Measurements from ENCODE around the gene HBB. TPM values are rescaled to one million over a fixed set of nuclear protein-coding genes. Genes with fewer than 3 reads are reported as not detected.

HBB gene
- total and polyA plus RNA-seq, 2 donors (not counting 3 experiments of a cell fraction or from before 2014, with no cell fraction given): not detected

DNA sequence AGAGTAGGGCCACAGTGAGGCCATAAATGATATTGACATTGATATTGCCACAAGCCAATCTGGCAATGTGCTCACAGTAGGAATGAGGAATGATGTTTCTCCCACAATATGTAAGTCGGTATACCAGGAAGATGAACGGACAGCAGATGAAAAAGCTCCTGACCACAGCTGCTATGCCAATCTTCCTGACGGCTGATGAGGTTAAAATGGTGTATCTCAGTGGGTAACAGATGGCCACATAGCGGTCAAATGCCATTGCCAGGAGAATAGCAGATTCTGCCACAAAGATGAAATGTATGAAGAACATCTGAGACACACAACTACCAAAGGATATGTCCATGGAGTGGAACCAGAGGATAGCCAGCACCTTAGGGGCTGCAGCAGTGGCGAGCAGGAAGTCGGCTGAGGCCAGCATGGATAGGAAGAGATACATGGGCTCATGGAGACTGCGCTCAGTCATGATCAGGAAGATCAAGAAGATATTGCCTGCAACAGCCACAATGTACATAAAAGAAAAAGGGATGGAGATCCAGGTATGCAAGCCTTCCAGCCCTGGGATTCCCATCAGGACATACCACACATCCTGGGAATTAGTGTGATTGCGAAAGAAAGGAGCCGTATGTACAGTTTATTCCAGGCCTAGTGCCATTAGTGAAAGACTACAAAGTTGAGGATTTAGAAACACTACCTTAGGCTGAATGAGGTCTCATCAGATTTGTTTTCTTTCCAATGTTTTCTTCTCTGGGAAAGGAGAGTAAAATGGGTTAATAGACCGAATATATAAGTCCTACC is 48.6 kb downstream of the HBB start:
- no TSS peak for BruUV-seq (replicated peaks)
- no peaks in the 10 kb centered on the region for H3K4me1 ChIP-seq (ENCODE audit: control insufficient read depth, extremely low read depth, insufficient read depth, low read length)
- no peak overlapping the region for H3K4me2 ChIP-seq (ENCODE audit: insufficient read depth, low read length)
- H3K9ac ChIP-seq (replicated peaks; ENCODE audit: extremely low read depth, insufficient read depth, low read length): no peak overlapping the region
- DNase-seq (ENCODE audit: low read depth, low spot score) (no peak), FAIRE-seq (no peak)
- intact Hi-C loops (cut with micrococcal nuclease): no loop called here
- no peak overlapping the region for H3K4me3 ChIP-seq (replicated peaks in 1 of 3; ENCODE audit: insufficient read depth in 1 of 3, low read depth in 1 of 3, low read length in 3 of 3)
- H3K79me2 ChIP-seq (ENCODE audit: control insufficient read depth, insufficient read depth, low read length): no peaks in the 10 kb centered on the region
- H3K27me3 ChIP-seq (ENCODE audit: control insufficient read depth in 2 of 2, insufficient read depth in 2 of 2, low read length in 2 of 2): no peaks in the 10 kb centered on the region
- no peaks in the 10 kb centered on the region for H3K9me1 ChIP-seq (replicated peaks; ENCODE audit: control insufficient read depth, extremely low read depth, insufficient read depth, low read length)
- TF ChIP-seq, protein P1, sequence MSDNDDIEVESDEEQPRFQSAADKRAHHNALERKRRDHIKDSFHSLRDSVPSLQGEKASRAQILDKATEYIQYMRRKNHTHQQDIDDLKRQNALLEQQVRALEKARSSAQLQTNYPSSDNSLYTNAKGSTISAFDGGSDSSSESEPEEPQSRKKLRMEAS (IDR thresholded peaks at IDR 0.05; ENCODE audit: insufficient read depth, insufficient read length): no peak
- no peak for TF ChIP-seq JUN (IDR thresholded peaks at IDR 0.05; ENCODE audit: borderline replicate concordance, insufficient read depth, insufficient read length, low read depth)
- no peak for TF ChIP-seq POLR2AphosphoS5 (IDR thresholded peaks at IDR 0.05; ENCODE audit: insufficient read depth, low read depth, low read length)
- no peak for TF ChIP-seq POLR2A (IDR thresholded peaks at IDR 0.05; ENCODE audit: low read depth, low read length)
- TF ChIP-seq, protein P2, sequence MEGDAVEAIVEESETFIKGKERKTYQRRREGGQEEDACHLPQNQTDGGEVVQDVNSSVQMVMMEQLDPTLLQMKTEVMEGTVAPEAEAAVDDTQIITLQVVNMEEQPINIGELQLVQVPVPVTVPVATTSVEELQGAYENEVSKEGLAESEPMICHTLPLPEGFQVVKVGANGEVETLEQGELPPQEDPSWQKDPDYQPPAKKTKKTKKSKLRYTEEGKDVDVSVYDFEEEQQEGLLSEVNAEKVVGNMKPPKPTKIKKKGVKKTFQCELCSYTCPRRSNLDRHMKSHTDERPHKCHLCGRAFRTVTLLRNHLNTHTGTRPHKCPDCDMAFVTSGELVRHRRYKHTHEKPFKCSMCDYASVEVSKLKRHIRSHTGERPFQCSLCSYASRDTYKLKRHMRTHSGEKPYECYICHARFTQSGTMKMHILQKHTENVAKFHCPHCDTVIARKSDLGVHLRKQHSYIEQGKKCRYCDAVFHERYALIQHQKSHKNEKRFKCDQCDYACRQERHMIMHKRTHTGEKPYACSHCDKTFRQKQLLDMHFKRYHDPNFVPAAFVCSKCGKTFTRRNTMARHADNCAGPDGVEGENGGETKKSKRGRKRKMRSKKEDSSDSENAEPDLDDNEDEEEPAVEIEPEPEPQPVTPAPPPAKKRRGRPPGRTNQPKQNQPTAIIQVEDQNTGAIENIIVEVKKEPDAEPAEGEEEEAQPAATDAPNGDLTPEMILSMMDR (IDR thresholded peaks at IDR 0.05; ENCODE audit: extremely low read depth in 1 of 2, insufficient read depth in 1 of 2, low read depth in 1 of 2, low read length in 2 of 2): no peak
- no peak for TF ChIP-seq MYC (IDR thresholded peaks at IDR 0.05; ENCODE audit: low read depth, low read length)
- TF ChIP-seq EZH2 (IDR thresholded peaks at IDR 0.05; ENCODE audit: borderline replicate concordance, low read depth, low read length, severe bottlenecking): no peak
- no peak for TF ChIP-seq GATA2 (IDR thresholded peaks at IDR 0.05; ENCODE audit: insufficient read depth, insufficient read length, low read depth, low read length)
- no peak for TF ChIP-seq FOS (IDR thresholded peaks at IDR 0.05; ENCODE audit: borderline replicate concordance, insufficient read depth, low read length)
- H3K27ac ChIP-seq (ENCODE audit: insufficient read depth, low read depth, low read length): no peak overlapping the region
- ChIA-PET CTCF (no interaction called here), POLR2A (no interaction called here)
- no peak overlapping the region for H2AFZ ChIP-seq (ENCODE audit: low read depth, low read length)
- H3K36me3 ChIP-seq (ENCODE audit: control insufficient read depth in 2 of 2, extremely low read depth in 1 of 2, insufficient read depth in 2 of 2, low read length in 2 of 2): no peaks in the 10 kb centered on the region
- dilution Hi-C loops (cut with MboI; ENCODE audit: extremely low pct_ligation_motif_present, low sequenced_read_pairs): no loop called here
- no peaks in the 10 kb centered on the region for H4K20me1 ChIP-seq (replicated peaks; ENCODE audit: control insufficient read depth, extremely low read depth, insufficient read depth, low read length)
- H3K9me3 ChIP-seq (replicated peaks; ENCODE audit: control insufficient read depth, insufficient read depth, low read length): no peaks in the 10 kb centered on the region

Other genes with a start within 250 kb of the HBB start
- gene OR51L1, start 232.2 kb downstream of the HBB start, total RNA-seq: not detected in 2 replicates
- gene OR51L1, start 232.2 kb downstream of the HBB start, polyA plus RNA-seq: not detected in 2 replicates
- not detected in 2 replicates for gene OR52J3, start 180.5 kb downstream of the HBB start, total RNA-seq
- gene OR52J3, start 180.5 kb downstream of the HBB start, polyA plus RNA-seq: not detected in 2 replicates
- not detected in 2 replicates for gene OR52E2, start 167.4 kb downstream of the HBB start, total RNA-seq
- gene OR52E2, start 167.4 kb downstream of the HBB start, polyA plus RNA-seq: not detected in 2 replicates
- not detected in 2 replicates for gene OR52E1, start 157.5 kb downstream of the HBB start, total RNA-seq
- gene OR52E1, start 157.5 kb downstream of the HBB start, polyA plus RNA-seq: not detected in 2 replicates
- not detected in 2 replicates for gene OR52A5, start 88.7 kb downstream of the HBB start, total RNA-seq
- not detected in 2 replicates for gene OR52A5, start 88.7 kb downstream of the HBB start, polyA plus RNA-seq
- gene OR52A1, start 72.3 kb downstream of the HBB start, total RNA-seq: not detected in 2 replicates
- not detected in 2 replicates for gene OR52A1, start 72.3 kb downstream of the HBB start, polyA plus RNA-seq
- not detected in 2 replicates for gene OR51V1, start 26.4 kb downstream of the HBB start, total RNA-seq
- gene OR51V1, start 26.4 kb downstream of the HBB start, polyA plus RNA-seq: not detected in 2 replicates
- gene HBD, start 7.4 kb upstream of the HBB start, total RNA-seq: not detected in 2 replicates
- gene HBD, start 7.4 kb upstream of the HBB start, polyA plus RNA-seq: not detected in 2 replicates
- gene HBG1, start 22.8 kb upstream of the HBB start, total RNA-seq: not detected in 2 replicates
- 0.72 TPM in 1 of 2 replicates, not detected in the other for gene HBG1, start 22.8 kb upstream of the HBB start, polyA plus RNA-seq
- gene HBG2, start 27.7 kb upstream of the HBB start, total RNA-seq: not detected in 2 replicates
- gene HBG2, start 27.7 kb upstream of the HBB start, polyA plus RNA-seq: 1.2 TPM in 1 of 2 replicates, not detected in the other
- not detected in 2 replicates for gene HBE1, start 42.9 kb upstream of the HBB start, total RNA-seq
- gene HBE1, start 42.9 kb upstream of the HBB start, polyA plus RNA-seq: 0.32 and 0.37 TPM in 2 replicates
- not detected in 2 replicates for gene OR51B4, start 74.9 kb upstream of the HBB start, total RNA-seq
- gene OR51B4, start 74.9 kb upstream of the HBB start, polyA plus RNA-seq: 0.08 TPM in 1 of 2 replicates, not detected in the other
- not detected in 2 replicates for gene OR51B2, start 97.2 kb upstream of the HBB start, total RNA-seq
- gene OR51B2, start 97.2 kb upstream of the HBB start, polyA plus RNA-seq: not detected in 2 replicates
- not detected in 2 replicates for gene OR51B5, start 116.5 kb upstream of the HBB start, total RNA-seq
- gene OR51B5, start 116.5 kb upstream of the HBB start, polyA plus RNA-seq: 0.07 TPM in 1 of 2 replicates, not detected in the other
- not detected in 2 replicates for gene OR51B6, start 124.4 kb upstream of the HBB start, total RNA-seq
- not detected in 2 replicates for gene OR51B6, start 124.4 kb upstream of the HBB start, polyA plus RNA-seq
- gene OR51M1, start 156.7 kb upstream of the HBB start, total RNA-seq: not detected in 2 replicates
- not detected in 2 replicates for gene OR51M1, start 156.7 kb upstream of the HBB start, polyA plus RNA-seq
- gene OR51Q1, start 195.0 kb upstream of the HBB start, total RNA-seq: not detected in 2 replicates
- gene OR51Q1, start 195.0 kb upstream of the HBB start, polyA plus RNA-seq: not detected in 2 replicates
- gene OR51I1, start 214.4 kb upstream of the HBB start, total RNA-seq: not detected in 2 replicates
- 0.10 TPM in 1 of 2 replicates, not detected in the other for gene OR51I1, start 214.4 kb upstream of the HBB start, polyA plus RNA-seq
- gene OR51I2, start 222.3 kb upstream of the HBB start, total RNA-seq: not detected in 2 replicates
- not detected in 2 replicates for gene OR51I2, start 222.3 kb upstream of the HBB start, polyA plus RNA-seq